Measurements from ENCODE around the gene PKP1.

Gene PKP1

DNA sequence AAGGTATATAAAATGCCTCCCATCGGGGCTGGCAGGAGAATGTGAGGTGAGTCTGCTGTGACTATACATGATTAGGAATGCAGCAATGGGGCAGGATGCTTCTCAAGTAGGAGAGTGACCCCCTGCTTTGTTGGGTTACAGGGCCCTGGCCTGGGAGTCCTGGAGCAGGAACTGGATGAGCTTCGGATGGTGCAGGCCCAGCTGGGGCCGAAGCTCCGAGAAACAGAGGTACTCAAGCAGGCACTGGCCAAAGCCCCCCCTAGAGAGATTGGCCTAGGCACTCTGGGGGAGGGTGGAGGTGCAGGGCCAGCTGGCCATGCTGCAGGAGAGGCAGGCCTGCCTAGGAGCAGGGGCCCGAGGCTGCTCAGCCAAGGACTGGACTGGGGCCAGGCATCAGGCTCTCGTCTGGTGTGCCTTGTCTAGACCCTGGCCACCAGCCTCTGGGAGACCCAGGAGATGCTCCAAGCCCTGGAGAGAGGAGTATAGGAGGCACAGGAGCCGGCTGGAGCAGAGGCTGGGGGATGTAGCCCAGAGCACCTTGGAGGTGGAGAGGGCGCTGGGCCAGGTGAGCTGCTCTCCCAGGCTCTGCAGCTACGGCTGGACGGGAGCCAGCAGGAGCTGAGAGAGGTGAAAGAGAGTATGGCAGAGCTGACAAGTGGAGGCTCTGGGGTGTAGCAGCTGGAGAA is 32.8 kb upstream of the PKP1 start:
- no peak overlapping the region for H3K4me3 ChIP-seq (ENCODE audit: low read depth in 1 of 2, low read length in 2 of 2)
- H3K9me3 ChIP-seq (ENCODE audit: insufficient read depth, low read length, severe bottlenecking) = no peaks in the 10 kb centered on the region
- ATAC-seq (ENCODE audit: insufficient read depth, low read depth) = no peak
- TF ChIP-seq EZH2 (IDR thresholded peaks at IDR 0.05; ENCODE audit: borderline replicate concordance, low read depth, low read length, severe bottlenecking) = no peak
- TF ChIP-seq, protein P1, sequence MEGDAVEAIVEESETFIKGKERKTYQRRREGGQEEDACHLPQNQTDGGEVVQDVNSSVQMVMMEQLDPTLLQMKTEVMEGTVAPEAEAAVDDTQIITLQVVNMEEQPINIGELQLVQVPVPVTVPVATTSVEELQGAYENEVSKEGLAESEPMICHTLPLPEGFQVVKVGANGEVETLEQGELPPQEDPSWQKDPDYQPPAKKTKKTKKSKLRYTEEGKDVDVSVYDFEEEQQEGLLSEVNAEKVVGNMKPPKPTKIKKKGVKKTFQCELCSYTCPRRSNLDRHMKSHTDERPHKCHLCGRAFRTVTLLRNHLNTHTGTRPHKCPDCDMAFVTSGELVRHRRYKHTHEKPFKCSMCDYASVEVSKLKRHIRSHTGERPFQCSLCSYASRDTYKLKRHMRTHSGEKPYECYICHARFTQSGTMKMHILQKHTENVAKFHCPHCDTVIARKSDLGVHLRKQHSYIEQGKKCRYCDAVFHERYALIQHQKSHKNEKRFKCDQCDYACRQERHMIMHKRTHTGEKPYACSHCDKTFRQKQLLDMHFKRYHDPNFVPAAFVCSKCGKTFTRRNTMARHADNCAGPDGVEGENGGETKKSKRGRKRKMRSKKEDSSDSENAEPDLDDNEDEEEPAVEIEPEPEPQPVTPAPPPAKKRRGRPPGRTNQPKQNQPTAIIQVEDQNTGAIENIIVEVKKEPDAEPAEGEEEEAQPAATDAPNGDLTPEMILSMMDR (IDR thresholded peaks at IDR 0.05; ENCODE audit: borderline replicate concordance, extremely low read depth, low read length, poor library complexity, severe bottlenecking) = no peak
- no peak overlapping the region for H3K27ac ChIP-seq (ENCODE audit: low read length)
- DNase-seq = no peak
- no peak overlapping the region for H3K9ac ChIP-seq (ENCODE audit: low read depth, low read length)
- H3K36me3 ChIP-seq (ENCODE audit: insufficient read depth, low read length) = no peaks in the 10 kb centered on the region
- H3K27me3 ChIP-seq (ENCODE audit: insufficient read depth, low read length, poor library complexity) = peaks cover under 1% of the 10 kb centered on the region
- no peak overlapping the region for H2AFZ ChIP-seq (ENCODE audit: low read depth, low read length)
- H3K79me2 ChIP-seq (ENCODE audit: insufficient read depth, low read length) = no peaks in the 10 kb centered on the region
- H3K4me1 ChIP-seq (ENCODE audit: insufficient read depth, low read length) = no peaks in the 10 kb centered on the region
- H4K20me1 ChIP-seq (ENCODE audit: insufficient read depth, low read length) = no peaks in the 10 kb centered on the region; the same call in 1 of the 2 replicates
- no peak overlapping the region for H3K4me2 ChIP-seq (ENCODE audit: insufficient read depth, low read length)

DNA sequence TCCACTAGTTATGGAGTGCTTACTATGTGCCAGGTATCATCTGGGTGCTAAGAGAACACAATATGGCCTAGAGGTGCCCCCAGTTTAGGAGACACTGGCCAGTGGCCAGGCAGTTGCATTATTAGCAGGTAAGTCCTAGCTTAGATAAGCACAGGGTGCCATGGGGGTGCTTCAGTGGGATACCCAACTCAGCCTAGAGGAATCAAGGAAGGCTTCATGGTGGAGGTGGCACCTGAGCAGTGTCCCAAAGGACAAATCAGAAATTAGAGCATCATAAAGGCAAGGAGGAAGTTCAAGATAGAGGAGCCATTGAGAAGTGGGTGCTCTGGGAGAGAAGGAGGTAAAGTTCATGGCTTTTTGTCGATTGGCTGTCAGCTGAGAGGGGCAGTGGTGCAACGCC is 31.9 kb upstream of the PKP1 start:
- TF ChIP-seq EZH2 (IDR thresholded peaks at IDR 0.05; ENCODE audit: borderline replicate concordance, low read depth, low read length, severe bottlenecking) = no peak
- TF ChIP-seq, protein P1 (IDR thresholded peaks at IDR 0.05; ENCODE audit: borderline replicate concordance, extremely low read depth, low read length, poor library complexity, severe bottlenecking) = no peak
- H3K27me3 ChIP-seq (ENCODE audit: insufficient read depth, low read length, poor library complexity) = no peaks in the 10 kb centered on the region
- no peak overlapping the region for H3K4me3 ChIP-seq (ENCODE audit: low read depth in 1 of 2, low read length in 2 of 2)
- no peaks in the 10 kb centered on the region for H3K79me2 ChIP-seq (ENCODE audit: insufficient read depth, low read length)
- DNase-seq (no peak), ATAC-seq (ENCODE audit: insufficient read depth, low read depth) (no peak)
- no peak overlapping the region for H3K27ac ChIP-seq (ENCODE audit: low read length)
- no peaks in the 10 kb centered on the region for H3K9me3 ChIP-seq (ENCODE audit: insufficient read depth, low read length, severe bottlenecking)
- no peak overlapping the region for H3K9ac ChIP-seq (ENCODE audit: low read depth, low read length)
- H3K4me2 ChIP-seq (ENCODE audit: insufficient read depth, low read length) = no peak overlapping the region
- no peaks in the 10 kb centered on the region for H3K36me3 ChIP-seq (ENCODE audit: insufficient read depth, low read length)
- H2AFZ ChIP-seq (ENCODE audit: low read depth, low read length) = no peak overlapping the region
- no peaks in the 10 kb centered on the region; the same call in 1 of the 2 replicates for H4K20me1 ChIP-seq (ENCODE audit: insufficient read depth, low read length)
- H3K4me1 ChIP-seq (ENCODE audit: insufficient read depth, low read length) = no peaks in the 10 kb centered on the region

DNA sequence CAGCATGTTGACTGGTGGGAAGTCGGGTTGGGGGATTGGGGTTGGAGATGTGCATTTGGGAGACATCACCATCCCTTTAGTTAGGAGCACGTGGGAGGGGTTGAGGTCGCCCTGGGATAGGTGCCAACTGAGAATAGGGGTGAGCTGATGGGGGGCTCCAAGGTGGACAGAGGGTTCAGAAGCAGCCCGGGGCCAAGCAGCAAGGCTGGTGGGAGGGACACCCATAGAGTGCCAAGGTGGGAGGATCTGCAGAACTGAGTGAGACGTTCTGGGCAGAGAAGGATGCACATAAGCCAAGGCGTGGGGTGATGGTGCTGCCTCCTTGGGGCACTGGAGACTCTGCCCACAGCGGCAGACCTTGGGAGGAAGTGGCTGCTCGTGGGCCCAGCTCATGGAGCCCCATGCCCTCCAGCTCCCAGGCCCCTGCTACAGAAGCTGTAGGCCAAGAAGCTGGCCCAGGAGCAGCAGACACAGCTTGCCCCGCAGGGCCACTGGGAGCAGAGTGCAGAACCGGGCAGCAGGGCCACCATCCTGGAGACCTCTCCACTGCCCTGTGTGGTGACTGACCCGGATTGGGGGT is 31.4 kb upstream of the PKP1 start:
- H2AFZ ChIP-seq (ENCODE audit: low read depth, low read length) = no peak overlapping the region
- no peaks in the 10 kb centered on the region for H3K36me3 ChIP-seq (ENCODE audit: insufficient read depth, low read length)
- no peak overlapping the region for H3K9ac ChIP-seq (ENCODE audit: low read depth, low read length)
- ATAC-seq (ENCODE audit: insufficient read depth, low read depth) = no peak
- H3K4me2 ChIP-seq (ENCODE audit: insufficient read depth, low read length) = no peak overlapping the region
- no peaks in the 10 kb centered on the region for H3K9me3 ChIP-seq (ENCODE audit: insufficient read depth, low read length, severe bottlenecking)
- no peak for DNase-seq
- H3K79me2 ChIP-seq (ENCODE audit: insufficient read depth, low read length) = no peaks in the 10 kb centered on the region
- no peaks in the 10 kb centered on the region for H3K27me3 ChIP-seq (ENCODE audit: insufficient read depth, low read length, poor library complexity)
- no peaks in the 10 kb centered on the region for H3K4me1 ChIP-seq (ENCODE audit: insufficient read depth, low read length)
- no peak overlapping the region for H3K27ac ChIP-seq (ENCODE audit: low read length)
- no peak overlapping the region for H3K4me3 ChIP-seq (ENCODE audit: low read depth in 1 of 2, low read length in 2 of 2)
- H4K20me1 ChIP-seq (ENCODE audit: insufficient read depth, low read length) = no peaks in the 10 kb centered on the region; the same call in 1 of the 2 replicates
- TF ChIP-seq EZH2 (IDR thresholded peaks at IDR 0.05; ENCODE audit: borderline replicate concordance, low read depth, low read length, severe bottlenecking) = no peak
- TF ChIP-seq, protein P1 (IDR thresholded peaks at IDR 0.05; ENCODE audit: borderline replicate concordance, extremely low read depth, low read length, poor library complexity, severe bottlenecking) = no peak

All from DND-41 (cell line).